ENCODE measurements around the gene SHISA9. TPM values are rescaled to one million over a fixed set of nuclear protein-coding genes. Genes with fewer than 3 reads are reported as not detected.
A peak's percentile ranks its signal among the peaks of the same experiment; 100 is the strongest.

The SHISA9 gene
- total RNA-seq, 4 donors from 2014 or later: not detected

DNA sequence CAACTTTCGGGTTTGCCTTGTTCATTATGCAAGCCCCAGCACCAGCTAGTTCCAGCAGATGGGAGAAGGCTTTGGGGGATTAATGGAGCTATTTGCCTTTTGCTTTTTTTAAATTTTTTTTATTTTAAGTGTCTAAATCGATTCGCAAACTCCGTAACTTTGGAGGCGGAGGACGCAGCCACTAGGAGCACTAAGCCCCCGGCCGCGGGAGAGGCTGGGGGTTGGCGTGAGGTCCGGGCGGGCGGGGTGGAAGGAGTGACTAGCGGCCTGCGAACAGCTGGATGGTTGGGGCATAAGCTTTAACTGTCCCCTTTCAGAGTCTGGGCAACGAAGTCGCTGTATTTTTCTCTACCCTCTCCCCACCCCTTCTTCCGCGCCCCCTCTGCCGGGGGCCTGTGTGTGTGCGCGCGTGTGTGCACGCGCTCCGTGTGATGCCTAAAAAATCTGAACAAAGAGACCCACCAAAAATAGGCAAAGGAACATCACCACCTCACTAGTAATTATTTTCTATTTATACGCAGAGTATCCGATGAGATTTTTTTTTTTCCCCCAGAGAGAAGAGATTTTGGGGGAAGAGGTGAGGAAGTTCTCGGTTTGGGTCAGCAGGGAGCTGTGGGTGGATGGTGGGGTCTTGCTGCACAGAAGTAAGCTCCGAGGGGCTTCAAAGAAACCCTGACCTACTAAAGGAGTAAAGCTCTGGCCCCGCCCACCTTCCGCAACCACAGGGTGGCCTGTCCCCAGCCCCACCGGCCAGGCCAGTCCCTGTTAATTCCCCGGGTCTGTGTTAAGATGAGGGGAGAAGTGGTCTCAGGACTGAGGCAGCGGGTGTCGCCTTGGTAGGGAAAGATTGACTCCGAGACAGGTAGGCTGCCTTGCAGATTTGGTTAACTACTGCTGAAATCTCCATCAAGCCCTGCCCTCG is 2.3 kb downstream of the SHISA9 start:
- TF ChIP-seq, protein P1, sequence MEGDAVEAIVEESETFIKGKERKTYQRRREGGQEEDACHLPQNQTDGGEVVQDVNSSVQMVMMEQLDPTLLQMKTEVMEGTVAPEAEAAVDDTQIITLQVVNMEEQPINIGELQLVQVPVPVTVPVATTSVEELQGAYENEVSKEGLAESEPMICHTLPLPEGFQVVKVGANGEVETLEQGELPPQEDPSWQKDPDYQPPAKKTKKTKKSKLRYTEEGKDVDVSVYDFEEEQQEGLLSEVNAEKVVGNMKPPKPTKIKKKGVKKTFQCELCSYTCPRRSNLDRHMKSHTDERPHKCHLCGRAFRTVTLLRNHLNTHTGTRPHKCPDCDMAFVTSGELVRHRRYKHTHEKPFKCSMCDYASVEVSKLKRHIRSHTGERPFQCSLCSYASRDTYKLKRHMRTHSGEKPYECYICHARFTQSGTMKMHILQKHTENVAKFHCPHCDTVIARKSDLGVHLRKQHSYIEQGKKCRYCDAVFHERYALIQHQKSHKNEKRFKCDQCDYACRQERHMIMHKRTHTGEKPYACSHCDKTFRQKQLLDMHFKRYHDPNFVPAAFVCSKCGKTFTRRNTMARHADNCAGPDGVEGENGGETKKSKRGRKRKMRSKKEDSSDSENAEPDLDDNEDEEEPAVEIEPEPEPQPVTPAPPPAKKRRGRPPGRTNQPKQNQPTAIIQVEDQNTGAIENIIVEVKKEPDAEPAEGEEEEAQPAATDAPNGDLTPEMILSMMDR (IDR thresholded peaks at IDR 0.05 in 4 of 5, conservative IDR thresholded peaks at IDR 0.05 in 1 of 5): no peak
- no peak for TF ChIP-seq POLR2A (IDR thresholded peaks at IDR 0.05)
- in situ Hi-C loops (cut with MboI; ENCODE audit: low sequenced_read_pairs in 4 of 4): no loop called here

GRCh38 chr16:12904329-12904671 is 2.9 kb downstream of the SHISA9 start:
- Histone ChIP-seq H3K27ac (no peak overlapping the region), H3K9me3 (no peaks in the 10 kb centered on the region), H3K27me3 (peaks cover 26 to 37% (median 32%) of the 10 kb centered on the region in 3 donors), H3K4me1 (no peaks in the 10 kb centered on the region), H3K4me3 (no peak overlapping the region), H3K36me3 (no peaks in the 10 kb centered on the region)
- DNase-seq (no peak), ATAC-seq (no peak)
- in situ Hi-C loops (cut with MboI; ENCODE audit: low sequenced_read_pairs in 4 of 4) (no loop called here), intact Hi-C loops (cut with DNase I; ENCODE audit: low total_unique reads) (no loop called here)
- TF ChIP-seq POLR2A (IDR thresholded peaks at IDR 0.05): no peak
- TF ChIP-seq, protein P1 (IDR thresholded peaks at IDR 0.05 in 4 of 5, conservative IDR thresholded peaks at IDR 0.05 in 1 of 5): no peak

More for the DNA sequence above, 2.3 kb downstream of the SHISA9 start:
- DNase-seq: no peak
- H3K36me3 ChIP-seq: no peaks in the 10 kb centered on the region
- no peak overlapping the region for H3K27ac ChIP-seq
- no peaks in the 10 kb centered on the region for H3K9me3 ChIP-seq
- intact Hi-C loops (cut with DNase I; ENCODE audit: low total_unique reads): no loop called here
- no peaks in the 10 kb centered on the region for H3K4me1 ChIP-seq
- H3K4me3 ChIP-seq: peak overlapping the region in 1 of 4 donors; percentile 14
- peaks cover 31 to 37% (median 37%) of the 10 kb centered on the region in 3 donors for H3K27me3 ChIP-seq
- no peak for ATAC-seq

DNA sequence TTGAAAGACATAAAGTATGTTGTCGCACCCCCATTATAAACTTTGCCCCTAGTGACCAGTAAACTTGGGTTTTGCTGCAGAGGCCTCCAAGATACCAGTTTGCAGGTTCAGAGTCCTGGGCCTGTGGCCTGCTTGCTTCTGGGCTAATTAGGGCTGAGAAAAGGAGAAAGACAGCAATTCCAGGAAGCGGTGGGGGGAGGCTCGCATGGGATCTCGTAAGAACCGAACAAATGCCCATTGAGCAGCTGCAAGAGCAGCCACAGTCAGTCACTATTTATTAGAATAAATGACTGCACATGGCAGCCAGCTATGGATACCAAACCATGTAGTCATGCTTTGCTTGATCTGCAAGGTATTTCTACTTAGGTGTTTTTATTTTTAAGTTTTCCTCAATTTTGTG is 4.9 kb downstream of the SHISA9 start:
- Histone ChIP-seq H3K27me3 (peaks cover 17 to 26% (median 26%) of the 10 kb centered on the region in 3 donors), H3K9me3 (no peaks in the 10 kb centered on the region), H3K36me3 (no peaks in the 10 kb centered on the region), H3K4me3 (no peak overlapping the region), H3K4me1 (no peaks in the 10 kb centered on the region), H3K27ac (no peak overlapping the region)
- in situ Hi-C loops (cut with MboI; ENCODE audit: low sequenced_read_pairs in 4 of 4) (no loop called here), intact Hi-C loops (cut with DNase I; ENCODE audit: low total_unique reads) (no loop called here)
- no peak for DNase-seq
- TF ChIP-seq POLR2A (IDR thresholded peaks at IDR 0.05): no peak
- TF ChIP-seq, protein P1 (IDR thresholded peaks at IDR 0.05 in 4 of 5, conservative IDR thresholded peaks at IDR 0.05 in 1 of 5): no peak
- ATAC-seq: no peak

DNA sequence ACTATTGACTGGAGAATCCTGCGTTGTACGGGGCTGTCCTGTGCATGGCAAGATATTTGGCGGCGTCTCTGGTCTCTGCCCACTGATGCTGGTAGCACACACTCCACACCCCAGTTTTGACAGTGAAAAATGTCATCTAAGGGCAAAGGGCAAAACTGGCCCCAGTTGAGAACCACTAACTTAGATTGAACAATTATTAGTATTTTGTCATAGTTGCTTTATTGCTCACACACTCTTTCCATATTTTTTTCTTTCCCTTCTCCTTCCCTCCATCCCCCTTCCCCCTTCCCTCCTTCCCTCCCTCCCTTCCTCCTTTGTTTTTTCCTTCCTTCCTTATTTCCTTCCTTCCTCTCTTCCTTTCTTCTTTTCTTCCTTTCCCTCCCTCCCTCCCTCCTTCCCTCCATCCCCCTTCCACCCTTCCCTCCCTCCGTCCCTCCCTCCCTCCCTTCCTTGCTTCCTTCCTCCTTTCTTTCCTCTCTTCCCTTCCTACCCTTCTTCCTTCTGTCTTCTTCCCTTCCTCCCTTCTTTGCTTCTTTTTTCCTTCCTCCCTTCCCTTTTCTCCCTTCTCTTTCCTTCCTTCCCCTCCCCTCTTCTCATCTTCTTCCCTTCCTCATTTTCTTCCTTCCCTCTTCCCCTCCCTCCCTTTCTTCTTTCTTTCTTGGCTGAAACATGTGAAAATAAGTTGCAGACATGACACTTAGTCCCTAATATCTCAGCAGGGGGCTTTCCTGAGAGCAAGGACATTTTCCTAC is 5.5 kb downstream of the SHISA9 start:
- DNase-seq (no peak), ATAC-seq (no peak)
- Histone ChIP-seq H3K27me3 (peaks cover 17 to 26% (median 26%) of the 10 kb centered on the region in 3 donors), H3K4me1 (no peaks in the 10 kb centered on the region), H3K27ac (no peak overlapping the region), H3K36me3 (no peaks in the 10 kb centered on the region), H3K9me3 (no peaks in the 10 kb centered on the region), H3K4me3 (no peak overlapping the region)
- in situ Hi-C loops (cut with MboI; ENCODE audit: low sequenced_read_pairs in 4 of 4): no loop called here
- intact Hi-C loops (cut with DNase I; ENCODE audit: low total_unique reads): no loop called here
- TF ChIP-seq POLR2A (IDR thresholded peaks at IDR 0.05): no peak
- TF ChIP-seq, protein P1 (IDR thresholded peaks at IDR 0.05 in 4 of 5, conservative IDR thresholded peaks at IDR 0.05 in 1 of 5): no peak
